ENCODE results near the gene AJUBA. TPM values are rescaled to one million over a fixed set of nuclear protein-coding genes. Genes with fewer than 3 reads are reported as not detected.
"Not testable (repeated sequence)": the region's sequence is repeated elsewhere in the genome, so short reads cannot be mapped to it uniquely, and the experiment has no call there.

The AJUBA gene
- total RNA-seq, 1 experiment from 2014 or later: 89.2 TPM

DNA sequence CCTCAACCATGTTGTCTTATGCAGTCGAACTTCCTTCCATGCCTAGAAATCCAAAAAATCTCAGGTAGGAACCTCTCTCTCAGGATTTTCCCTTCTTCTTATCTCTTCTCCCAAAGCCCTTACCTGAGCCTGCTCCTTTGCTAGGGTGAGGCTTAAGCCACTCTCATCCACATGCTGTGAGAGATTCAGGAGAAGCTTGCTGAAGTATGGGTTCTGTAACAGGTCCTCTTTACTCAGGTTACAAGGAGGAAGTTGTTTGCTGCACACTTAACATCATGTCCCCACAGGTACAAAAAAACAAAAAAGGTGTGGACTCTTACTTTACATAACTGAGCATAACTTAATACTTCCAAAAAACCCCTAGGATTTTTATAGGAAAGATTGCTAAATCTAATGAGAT lies 29.9 kb downstream of the AJUBA start:
- no peak for DNase-seq (ENCODE audit: low read depth)

GRCh38 chr14:22951795-22952194 lies 30.6 kb downstream of the AJUBA start:
- not testable (repeated sequence) for DNase-seq (ENCODE audit: low read depth)

DNA sequence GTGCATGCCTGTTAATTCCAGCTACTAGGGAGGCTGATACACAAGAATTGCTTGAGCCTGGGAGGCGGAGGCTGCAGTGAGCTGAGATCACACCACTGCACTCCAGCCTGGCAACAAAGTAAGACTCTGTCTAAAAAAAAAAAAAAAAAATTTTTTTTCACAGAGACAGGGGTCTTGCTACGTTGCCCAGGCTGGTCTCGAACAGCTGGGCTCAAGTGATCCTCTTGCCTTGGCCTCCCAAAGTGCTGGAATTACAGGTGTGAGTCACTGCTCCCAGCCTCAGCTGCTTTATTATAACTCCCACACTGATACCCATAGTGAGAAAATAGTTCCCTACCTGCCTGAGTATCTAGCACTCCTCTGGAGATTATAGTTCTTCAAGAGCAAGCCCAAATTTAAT lies 36.7 kb downstream of the AJUBA start:
- DNase-seq (ENCODE audit: low read depth): no peak

DNA sequence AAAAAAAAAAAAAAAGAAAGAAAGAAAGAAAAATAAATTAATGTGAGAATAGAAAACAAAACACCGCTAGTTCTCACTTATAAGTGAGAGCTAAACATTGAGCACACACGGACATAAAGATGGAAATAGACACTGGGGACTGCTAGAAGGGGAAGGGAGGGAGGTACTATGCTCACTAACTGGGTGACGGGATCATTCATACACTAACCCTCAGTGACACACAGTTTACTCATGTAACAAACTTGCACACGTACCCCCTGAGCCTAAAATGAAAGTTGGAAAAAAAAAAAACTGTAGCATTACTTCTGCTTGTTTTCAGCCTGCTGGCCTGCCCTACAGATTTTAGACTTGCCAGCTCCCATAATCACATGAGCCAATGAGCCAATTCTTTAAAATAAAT lies 42.7 kb downstream of the AJUBA start:
- peak; percentile 56 for DNase-seq (ENCODE audit: low read depth)

GRCh38 chr14:22935156-22935555 lies 47.2 kb downstream of the AJUBA start:
- DNase-seq (ENCODE audit: low read depth): no peak

GRCh38 chr14:22932146-22932545 lies 50.2 kb downstream of the AJUBA start:
- DNase-seq (ENCODE audit: low read depth): no peak

GRCh38 chr14:22929961-22930364 lies 52.4 kb downstream of the AJUBA start:
- no peak for DNase-seq (ENCODE audit: low read depth)

- peak; percentile 100 for DNase-seq (ENCODE audit: low read depth)
Observed at GRCh38 chr14:22929104-22929960, 53.0 kb downstream of the AJUBA start, which contains the start of gene PRMT5. Gene PRMT5 (minus strand): TSS chr14:22929376. CDS start chr14:22929361, 15 bp downstream.

DNA sequence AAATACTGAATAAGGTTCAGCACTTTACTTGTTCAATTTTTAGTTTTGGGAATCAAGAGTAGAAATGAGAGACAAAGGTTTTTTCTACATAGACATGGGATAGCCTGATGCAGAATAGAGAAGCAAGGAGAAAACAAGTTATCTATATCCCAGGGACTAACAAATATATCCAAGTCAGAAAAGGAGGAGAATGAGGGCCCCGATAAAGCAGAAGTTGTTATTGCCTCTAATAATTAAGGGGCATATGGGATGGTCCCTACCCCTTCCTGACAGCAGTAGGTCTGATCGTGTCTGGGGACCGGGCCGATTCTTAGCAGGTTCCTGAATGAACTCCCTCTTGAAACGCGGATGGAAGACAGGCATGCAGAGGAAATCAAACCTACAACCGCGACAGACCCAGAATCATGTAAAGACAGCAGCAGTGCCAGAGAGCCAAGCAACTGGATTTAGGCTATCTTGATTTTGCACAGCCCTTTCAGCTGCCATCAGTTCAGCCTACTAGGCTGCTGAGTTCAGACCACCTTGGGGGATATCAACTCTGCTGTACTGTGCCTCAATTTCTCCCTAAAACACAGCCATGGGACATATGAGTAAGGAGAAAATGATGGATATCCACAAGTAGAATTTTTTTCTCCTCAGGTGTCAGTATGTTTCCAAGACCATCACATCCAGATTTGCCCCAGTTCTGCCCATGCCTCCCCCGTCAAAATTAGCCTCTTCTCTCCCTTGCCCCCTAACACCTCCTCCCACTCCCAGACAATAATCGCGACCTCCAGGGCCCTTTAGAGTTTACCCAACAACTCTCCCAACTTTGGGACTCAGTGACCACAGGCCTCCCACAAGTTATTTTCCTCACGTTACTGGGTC lies 53.9 kb downstream of the AJUBA start:
- no peak for DNase-seq (ENCODE audit: low read depth)

GRCh38 chr14:22926316-22926715 lies 56.0 kb downstream of the AJUBA start:
- DNase-seq (ENCODE audit: low read depth): peak; percentile 32

DNA sequence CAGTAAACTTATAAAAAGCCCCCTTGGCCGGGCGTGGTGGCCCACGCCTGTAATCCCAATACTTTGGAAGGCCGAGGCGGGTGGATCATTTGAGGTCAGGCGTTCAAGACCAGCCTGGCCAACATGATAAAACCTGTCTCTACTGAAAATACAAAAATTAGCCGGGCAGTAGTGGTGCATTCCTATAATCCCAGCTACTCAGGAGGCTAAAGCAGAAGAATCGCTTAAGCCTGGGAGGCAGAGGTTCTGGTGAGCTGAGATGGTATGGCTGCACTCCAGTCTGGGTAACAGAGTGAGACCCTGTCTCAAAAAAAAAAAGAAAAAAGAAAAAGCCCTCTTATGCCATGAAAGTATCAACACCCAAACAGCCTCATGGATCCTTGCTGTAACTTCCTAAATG lies 56.8 kb downstream of the AJUBA start:
- no peak for DNase-seq (ENCODE audit: low read depth)

DNA sequence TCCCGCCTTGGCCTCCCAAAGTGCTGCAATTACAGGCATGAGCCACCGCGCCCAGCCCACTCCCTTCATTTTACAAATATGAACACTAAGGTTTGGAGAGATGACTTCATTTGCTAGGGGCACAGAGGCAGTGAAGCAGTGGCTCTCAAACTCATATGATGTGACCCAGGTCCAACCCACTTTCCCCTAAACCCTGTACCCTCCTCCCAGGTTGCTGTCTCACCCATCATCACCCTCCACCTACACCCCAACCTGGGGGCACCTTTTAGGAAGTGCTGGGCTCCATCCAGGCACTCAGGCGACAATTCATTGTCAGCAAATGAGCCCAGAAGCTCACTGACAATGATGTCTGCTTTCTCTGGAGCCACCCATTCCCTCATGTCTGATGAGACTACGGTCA lies 58.6 kb downstream of the AJUBA start:
- DNase-seq (ENCODE audit: low read depth): no peak

DNA sequence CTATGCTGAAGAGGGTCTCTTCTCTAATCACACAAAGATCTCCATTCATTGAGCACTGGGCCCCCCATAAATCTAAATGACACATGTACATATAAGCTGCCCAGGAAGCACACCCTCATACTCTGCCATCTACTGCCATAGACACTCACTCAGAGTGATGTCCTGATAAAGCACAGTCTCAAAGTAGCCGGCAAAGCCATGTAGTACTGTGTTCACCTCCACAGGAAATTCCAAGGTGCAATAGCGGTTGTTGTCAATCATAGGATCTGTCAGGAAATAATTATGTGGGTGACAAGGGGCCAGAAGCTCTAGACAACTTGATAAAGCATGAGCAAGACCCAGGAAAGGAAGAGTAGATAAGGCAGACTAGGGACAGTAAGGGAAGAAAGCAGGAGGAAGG lies 60.1 kb downstream of the AJUBA start:
- no peak for DNase-seq (ENCODE audit: low read depth)

Other genes starting within 250 kb of the AJUBA start
- gene OXA1L, start 215.9 kb downstream of the AJUBA start, total RNA-seq (2014; rRNA removed; shearing (Covaris generic)): 150 and 207 TPM in 2 replicates
- gene SLC7A7, start 167.1 kb downstream of the AJUBA start, total RNA-seq (2014; rRNA removed; shearing (Covaris generic)): 1.1 and 2.0 TPM in 2 replicates
- gene MRPL52, start 152.7 kb downstream of the AJUBA start, total RNA-seq (2014; rRNA removed; shearing (Covaris generic)): 106 and 146 TPM in 2 replicates
- 480 and 530 TPM in 2 replicates for gene MMP14, start 146.0 kb downstream of the AJUBA start, total RNA-seq (2014; rRNA removed; shearing (Covaris generic))
- 65.5 and 86.0 TPM in 2 replicates for gene LRP10, start 110.8 kb downstream of the AJUBA start, total RNA-seq (2014; rRNA removed; shearing (Covaris generic))
- not detected in 2 replicates for gene REM2, start 99.3 kb downstream of the AJUBA start, total RNA-seq (2014; rRNA removed; shearing (Covaris generic))
- gene RBM23, start 63.4 kb downstream of the AJUBA start, total RNA-seq (2014; rRNA removed; shearing (Covaris generic)): 34.0 and 38.1 TPM in 2 replicates
- gene PRMT5, start 53.2 kb downstream of the AJUBA start, total RNA-seq (2014; rRNA removed; shearing (Covaris generic)): 127 TPM in 2 replicates
- 55.6 and 70.9 TPM in 2 replicates for gene HAUS4, start 25.5 kb downstream of the AJUBA start, total RNA-seq (2014; rRNA removed; shearing (Covaris generic))
- 4.6 and 7.4 TPM in 2 replicates for gene C14orf93, start 27.6 kb upstream of the AJUBA start, total RNA-seq (2014; rRNA removed; shearing (Covaris generic))
- gene PSMB5, start 52.3 kb upstream of the AJUBA start, total RNA-seq (2014; rRNA removed; shearing (Covaris generic)): 335 and 366 TPM in 2 replicates
- gene PSMB11, start 59.7 kb upstream of the AJUBA start, total RNA-seq (2014; rRNA removed; shearing (Covaris generic)): 0.10 TPM in 1 of 2 replicates, not detected in the other
- gene CDH24, start 75.0 kb upstream of the AJUBA start, total RNA-seq (2014; rRNA removed; shearing (Covaris generic)): 15.3 and 18.2 TPM in 2 replicates
- gene ACIN1, start 112.6 kb upstream of the AJUBA start, total RNA-seq (2014; rRNA removed; shearing (Covaris generic)): 78.0 and 89.7 TPM in 2 replicates
- gene C14orf119, start 113.0 kb upstream of the AJUBA start, total RNA-seq (2014; rRNA removed; shearing (Covaris generic)): 82.8 and 89.1 TPM in 2 replicates
- gene CIROP, start 122.4 kb upstream of the AJUBA start, total RNA-seq (2014; rRNA removed; shearing (Covaris generic)): not detected in 2 replicates
- gene CEBPE, start 136.7 kb upstream of the AJUBA start, total RNA-seq (2014; rRNA removed; shearing (Covaris generic)): 0.13 TPM in 1 of 2 replicates, not detected in the other
- gene SLC7A8, start 201.1 kb upstream of the AJUBA start, total RNA-seq (2014; rRNA removed; shearing (Covaris generic)): 0.06 and 0.50 TPM in 2 replicates

Data from HT1080 (cell line).